ENCODE results near the gene DPP4. TPM values are rescaled to one million over a fixed set of nuclear protein-coding genes. Genes with fewer than 3 reads are reported as not detected.

Gene DPP4
- polyA plus RNA-seq, 1 donor from 2014 or later = not detected

DNA sequence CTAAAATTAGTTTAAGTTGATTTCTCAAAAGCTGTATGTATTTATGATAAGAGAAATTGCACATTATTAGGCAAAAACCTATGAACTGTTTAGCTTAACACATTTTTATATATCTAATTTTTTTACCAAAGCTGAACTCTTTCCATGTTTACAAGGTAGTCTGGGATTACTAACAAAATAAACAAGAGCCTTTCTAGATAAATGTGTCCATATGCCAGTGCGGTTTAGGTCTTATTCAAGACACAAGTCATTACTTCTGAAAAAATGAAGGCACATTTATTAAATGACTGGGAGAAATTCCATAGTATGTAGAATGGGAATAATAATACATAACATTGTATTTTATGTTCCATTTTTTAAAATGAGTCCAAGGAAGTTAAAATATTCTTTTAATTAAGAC, 82.0 kb downstream of the DPP4 start:
- Histone ChIP-seq H3K36me3 (ENCODE audit: insufficient read depth, low read length) (no peaks in the 10 kb centered on the region), H3F3A (ENCODE audit: insufficient read depth, low read length, poor library complexity, severe bottlenecking) (no peaks in the 10 kb centered on the region), H3K79me2 (replicated peaks; ENCODE audit: insufficient read depth, low read length) (no peaks in the 10 kb centered on the region), H3K27me3 (ENCODE audit: insufficient read depth, low read depth, low read length) (no peaks in the 10 kb centered on the region), H3K9ac (ENCODE audit: low read length) (no peak overlapping the region), H3K9me3 (ENCODE audit: low read length) (no peaks in the 10 kb centered on the region), H2AFZ (ENCODE audit: low read depth, low read length) (no peak overlapping the region), H4K20me1 (ENCODE audit: insufficient read depth) (no peaks in the 10 kb centered on the region), H3K9me2 (ENCODE audit: insufficient read depth, low read length) (no peaks in the 10 kb centered on the region), H3K4me2 (ENCODE audit: low read length) (no peak overlapping the region), H3K27ac (ENCODE audit: low read length) (no peak overlapping the region), H3K4me3 (ENCODE audit: low read length) (no peak overlapping the region)
- TF ChIP-seq POLR2AphosphoS5 (IDR thresholded peaks at IDR 0.05) = no peak
- no peak for TF ChIP-seq EP300 (conservative IDR thresholded peaks at IDR 0.05; ENCODE audit: poor library complexity, severe bottlenecking)
- no peak for TF ChIP-seq TAF1 (IDR thresholded peaks at IDR 0.05; ENCODE audit: low read depth)
- TF ChIP-seq EZH2 (IDR thresholded peaks at IDR 0.05; ENCODE audit: borderline replicate concordance, insufficient read depth, low read length, poor library complexity, severe bottlenecking) = no peak
- no peak for TF ChIP-seq MXI1 (conservative IDR thresholded peaks at IDR 0.05; ENCODE audit: poor library complexity, severe bottlenecking)
- TF ChIP-seq, protein P1, sequence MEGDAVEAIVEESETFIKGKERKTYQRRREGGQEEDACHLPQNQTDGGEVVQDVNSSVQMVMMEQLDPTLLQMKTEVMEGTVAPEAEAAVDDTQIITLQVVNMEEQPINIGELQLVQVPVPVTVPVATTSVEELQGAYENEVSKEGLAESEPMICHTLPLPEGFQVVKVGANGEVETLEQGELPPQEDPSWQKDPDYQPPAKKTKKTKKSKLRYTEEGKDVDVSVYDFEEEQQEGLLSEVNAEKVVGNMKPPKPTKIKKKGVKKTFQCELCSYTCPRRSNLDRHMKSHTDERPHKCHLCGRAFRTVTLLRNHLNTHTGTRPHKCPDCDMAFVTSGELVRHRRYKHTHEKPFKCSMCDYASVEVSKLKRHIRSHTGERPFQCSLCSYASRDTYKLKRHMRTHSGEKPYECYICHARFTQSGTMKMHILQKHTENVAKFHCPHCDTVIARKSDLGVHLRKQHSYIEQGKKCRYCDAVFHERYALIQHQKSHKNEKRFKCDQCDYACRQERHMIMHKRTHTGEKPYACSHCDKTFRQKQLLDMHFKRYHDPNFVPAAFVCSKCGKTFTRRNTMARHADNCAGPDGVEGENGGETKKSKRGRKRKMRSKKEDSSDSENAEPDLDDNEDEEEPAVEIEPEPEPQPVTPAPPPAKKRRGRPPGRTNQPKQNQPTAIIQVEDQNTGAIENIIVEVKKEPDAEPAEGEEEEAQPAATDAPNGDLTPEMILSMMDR (IDR thresholded peaks at IDR 0.05; ENCODE audit: poor library complexity, severe bottlenecking) = no peak
- TF ChIP-seq, protein P2, sequence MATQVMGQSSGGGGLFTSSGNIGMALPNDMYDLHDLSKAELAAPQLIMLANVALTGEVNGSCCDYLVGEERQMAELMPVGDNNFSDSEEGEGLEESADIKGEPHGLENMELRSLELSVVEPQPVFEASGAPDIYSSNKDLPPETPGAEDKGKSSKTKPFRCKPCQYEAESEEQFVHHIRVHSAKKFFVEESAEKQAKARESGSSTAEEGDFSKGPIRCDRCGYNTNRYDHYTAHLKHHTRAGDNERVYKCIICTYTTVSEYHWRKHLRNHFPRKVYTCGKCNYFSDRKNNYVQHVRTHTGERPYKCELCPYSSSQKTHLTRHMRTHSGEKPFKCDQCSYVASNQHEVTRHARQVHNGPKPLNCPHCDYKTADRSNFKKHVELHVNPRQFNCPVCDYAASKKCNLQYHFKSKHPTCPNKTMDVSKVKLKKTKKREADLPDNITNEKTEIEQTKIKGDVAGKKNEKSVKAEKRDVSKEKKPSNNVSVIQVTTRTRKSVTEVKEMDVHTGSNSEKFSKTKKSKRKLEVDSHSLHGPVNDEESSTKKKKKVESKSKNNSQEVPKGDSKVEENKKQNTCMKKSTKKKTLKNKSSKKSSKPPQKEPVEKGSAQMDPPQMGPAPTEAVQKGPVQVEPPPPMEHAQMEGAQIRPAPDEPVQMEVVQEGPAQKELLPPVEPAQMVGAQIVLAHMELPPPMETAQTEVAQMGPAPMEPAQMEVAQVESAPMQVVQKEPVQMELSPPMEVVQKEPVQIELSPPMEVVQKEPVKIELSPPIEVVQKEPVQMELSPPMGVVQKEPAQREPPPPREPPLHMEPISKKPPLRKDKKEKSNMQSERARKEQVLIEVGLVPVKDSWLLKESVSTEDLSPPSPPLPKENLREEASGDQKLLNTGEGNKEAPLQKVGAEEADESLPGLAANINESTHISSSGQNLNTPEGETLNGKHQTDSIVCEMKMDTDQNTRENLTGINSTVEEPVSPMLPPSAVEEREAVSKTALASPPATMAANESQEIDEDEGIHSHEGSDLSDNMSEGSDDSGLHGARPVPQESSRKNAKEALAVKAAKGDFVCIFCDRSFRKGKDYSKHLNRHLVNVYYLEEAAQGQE (IDR thresholded peaks at IDR 0.05; ENCODE audit: borderline replicate concordance) = no peak
- no peak for TF ChIP-seq RAD21 (conservative IDR thresholded peaks at IDR 0.05)
- no peak for TF ChIP-seq SMC3 (conservative IDR thresholded peaks at IDR 0.05; ENCODE audit: poor library complexity)

DNA sequence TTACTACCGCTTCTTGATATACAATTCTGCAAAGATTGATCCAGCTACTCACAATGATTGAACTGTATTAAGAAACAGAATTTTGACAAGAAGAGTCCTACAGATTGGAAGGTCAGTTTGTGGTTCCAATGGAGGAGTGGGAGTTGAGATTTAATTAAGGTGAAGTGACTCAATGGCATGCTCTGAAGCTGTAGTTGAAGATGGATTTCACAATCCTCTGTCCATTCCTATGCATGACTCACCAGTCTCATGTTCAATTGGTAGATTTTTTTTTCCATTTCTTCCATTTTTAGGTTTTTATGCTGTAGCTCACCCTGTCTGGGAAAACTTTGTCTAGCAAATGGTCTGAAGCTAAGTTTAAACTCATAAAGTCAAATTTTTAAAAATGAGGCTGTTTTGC, 83.3 kb downstream of the DPP4 start:
- no peak for TF ChIP-seq EP300 (conservative IDR thresholded peaks at IDR 0.05; ENCODE audit: poor library complexity, severe bottlenecking)
- H3K27ac ChIP-seq (ENCODE audit: low read length) = no peak overlapping the region
- H3K9ac ChIP-seq (ENCODE audit: low read length) = no peak overlapping the region
- no peaks in the 10 kb centered on the region for H3K9me2 ChIP-seq (ENCODE audit: insufficient read depth, low read length)
- no peak overlapping the region for H2AFZ ChIP-seq (ENCODE audit: low read depth, low read length)
- no peaks in the 10 kb centered on the region for H4K20me1 ChIP-seq (ENCODE audit: insufficient read depth)
- H3K4me2 ChIP-seq (ENCODE audit: low read length) = no peak overlapping the region
- no peak overlapping the region for H3K4me3 ChIP-seq (ENCODE audit: low read length)
- H3K79me2 ChIP-seq (replicated peaks; ENCODE audit: insufficient read depth, low read length) = no peaks in the 10 kb centered on the region
- H3F3A ChIP-seq (ENCODE audit: insufficient read depth, low read length, poor library complexity, severe bottlenecking) = no peaks in the 10 kb centered on the region
- H3K9me3 ChIP-seq (ENCODE audit: low read length) = no peaks in the 10 kb centered on the region
- no peaks in the 10 kb centered on the region for H3K27me3 ChIP-seq (ENCODE audit: insufficient read depth, low read depth, low read length)
- H3K36me3 ChIP-seq (ENCODE audit: insufficient read depth, low read length) = no peaks in the 10 kb centered on the region

DNA sequence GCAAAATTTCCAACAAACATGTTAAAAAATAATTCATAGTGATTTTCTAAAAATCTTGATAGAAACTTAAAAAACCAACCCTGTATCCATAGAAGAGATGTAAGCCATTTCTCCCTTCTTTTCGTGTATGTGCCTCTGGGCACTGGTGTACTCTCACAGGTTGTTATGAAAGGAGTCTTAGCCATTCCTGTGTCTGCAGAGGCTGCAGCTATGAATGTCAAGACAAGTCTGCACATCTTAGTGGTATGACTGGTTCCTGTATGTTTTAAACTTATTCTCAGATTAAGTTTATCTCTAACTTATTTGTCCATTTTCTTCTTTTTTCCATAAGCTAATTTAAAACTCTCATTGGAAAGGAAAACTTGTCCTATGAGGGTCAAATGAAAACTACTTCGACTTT, 84.0 kb downstream of the DPP4 start:
- no peak overlapping the region for H2AFZ ChIP-seq (ENCODE audit: low read depth, low read length)

More for the DNA sequence above, 84.0 kb downstream of the DPP4 start:
- Histone ChIP-seq H3K27me3 (ENCODE audit: insufficient read depth, low read depth, low read length) (no peaks in the 10 kb centered on the region), H3K9me2 (ENCODE audit: insufficient read depth, low read length) (no peaks in the 10 kb centered on the region), H4K20me1 (ENCODE audit: insufficient read depth) (no peaks in the 10 kb centered on the region), H3K9ac (ENCODE audit: low read length) (no peak overlapping the region), H3F3A (ENCODE audit: insufficient read depth, low read length, poor library complexity, severe bottlenecking) (no peaks in the 10 kb centered on the region), H3K4me3 (ENCODE audit: low read length) (no peak overlapping the region), H3K4me2 (ENCODE audit: low read length) (no peak overlapping the region), H3K9me3 (ENCODE audit: low read length) (no peaks in the 10 kb centered on the region), H3K79me2 (replicated peaks; ENCODE audit: insufficient read depth, low read length) (no peaks in the 10 kb centered on the region), H3K27ac (ENCODE audit: low read length) (no peak overlapping the region), H3K36me3 (ENCODE audit: insufficient read depth, low read length) (no peaks in the 10 kb centered on the region)
- TF ChIP-seq EP300 (conservative IDR thresholded peaks at IDR 0.05; ENCODE audit: poor library complexity, severe bottlenecking) (no peak), TAF1 (IDR thresholded peaks at IDR 0.05; ENCODE audit: low read depth) (no peak), POLR2AphosphoS5 (IDR thresholded peaks at IDR 0.05) (no peak), MXI1 (conservative IDR thresholded peaks at IDR 0.05; ENCODE audit: poor library complexity, severe bottlenecking) (no peak), SMC3 (conservative IDR thresholded peaks at IDR 0.05; ENCODE audit: poor library complexity) (no peak), RAD21 (conservative IDR thresholded peaks at IDR 0.05) (no peak), EZH2 (IDR thresholded peaks at IDR 0.05; ENCODE audit: borderline replicate concordance, insufficient read depth, low read length, poor library complexity, severe bottlenecking) (no peak)
- TF ChIP-seq, protein P1 (IDR thresholded peaks at IDR 0.05; ENCODE audit: poor library complexity, severe bottlenecking) = no peak
- TF ChIP-seq, protein P2 (IDR thresholded peaks at IDR 0.05; ENCODE audit: borderline replicate concordance) = no peak

Data from neural cell (in vitro differentiated cells).